DOHH2 (cell line): Measurements from ENCODE around the gene MEAF6.
A peak's percentile ranks its signal among the peaks of the same experiment; 100 is the strongest.

Experiments used
- H3F3A ChIP-seq: fragments of 200-600 bp; sonication (generic), shearing (Covaris generic); 2 replicates; pipeline ENCODE4 v1.6.0; 2016; ENCODE audit warnings: antibody characterized with exemption, mild to moderate bottlenecking; ENCODE audit not compliant: control insufficient read depth, insufficient read depth
- H3K27ac ChIP-seq: fragments of 200-600 bp; sonication (generic); 2 replicates; pipeline ENCODE4 v1.5.1; 2014; ENCODE audit warnings: low read depth, mild to moderate bottlenecking, low read length, moderate library complexity
- H3K27me3 ChIP-seq: fragments of 200-600 bp; sonication (generic); 2 replicates; pipeline ENCODE4 v1.6.1; 2014; ENCODE audit warnings: mild to moderate bottlenecking, low read length, mixed read lengths; ENCODE audit not compliant: control insufficient read depth
- H3K36me3 ChIP-seq: fragments of 200-600 bp; sonication (generic); 2 replicates; pipeline ENCODE4 v1.6.1; 2014; ENCODE audit warnings: mild to moderate bottlenecking, low read length, moderate library complexity, mixed read lengths; ENCODE audit not compliant: control insufficient read depth
- H3K4me1 ChIP-seq: fragments of 200-600 bp; sonication (generic); 2 replicates; pipeline ENCODE4 v1.6.1; 2014; ENCODE audit warnings: mild to moderate bottlenecking, low read length, mixed read lengths; ENCODE audit not compliant: control insufficient read depth
- H3K4me2 ChIP-seq: fragments of 200-600 bp; sonication (generic); 2 replicates; pipeline ENCODE4 v1.6.0; 2014; ENCODE audit warnings: mild to moderate bottlenecking, low read length, moderate library complexity
- H3K4me3 ChIP-seq: fragments of 200-600 bp; sonication (generic); 2 replicates; pipeline ENCODE4 v1.5.1; 2014; ENCODE audit warnings: mild to moderate bottlenecking, low read length, mixed read lengths
- H3K79me2 ChIP-seq: fragments of 200-600 bp; sonication (generic); 2 replicates; pipeline ENCODE4 v1.6.1; 2014; ENCODE audit warnings: mild to moderate bottlenecking, low read length, mixed read lengths; ENCODE audit not compliant: control insufficient read depth
- H3K9me2 ChIP-seq: fragments of 200-600 bp; sonication (generic); replicated peaks from 2 replicates; pipeline ENCODE4 v1.6.1; 2014; ENCODE audit warnings: mild to moderate bottlenecking, low read length, mixed read lengths; ENCODE audit not compliant: control insufficient read depth
- H3K9me3 ChIP-seq: fragments of 200-600 bp; sonication (generic); 2 replicates; pipeline ENCODE4 v1.6.1; 2014; ENCODE audit warnings: antibody characterized with exemption, low read length, mixed read lengths; ENCODE audit not compliant: control insufficient read depth, insufficient read depth
- H4K20me1 ChIP-seq: fragments of 200-600 bp; sonication (generic); 2 replicates; pipeline ENCODE4 v1.6.0; 2014; ENCODE audit warnings: low read depth, mild to moderate bottlenecking, antibody characterized with exemption, low read length, moderate library complexity; ENCODE audit not compliant: control insufficient read depth, insufficient read depth
- CTCF ChIP-seq: fragments of 200-600 bp; sonication (generic); IDR thresholded peaks from one replicate; pipeline ENCODE4 v1.5.1; 2014; ENCODE audit warnings: antibody characterized with exemption, mild to moderate bottlenecking, low read depth, low read length; ENCODE audit not compliant: poor library complexity, severe bottlenecking
- EZH2phosphoT487 ChIP-seq: fragments of 200-600 bp; sonication (generic); IDR thresholded peaks from 2 replicates; pipeline ENCODE4 v1.6.1; 2017; ENCODE audit warnings: borderline replicate concordance, mild to moderate bottlenecking, antibody characterized with exemption, low read length, moderate library complexity, mixed read lengths

Gene MEAF6

GRCh38 chr1:37514350-37515184 is at the start of gene MEAF6:
MEAF6 (minus strand) TSS chr1:37514766; CDS start chr1:37514746, 20 bp downstream.
- Histone ChIP-seq H3F3A (no peaks in the 10 kb centered on the region), H3K9me3 (no peaks in the 10 kb centered on the region), H3K9me2 (no peaks in the 10 kb centered on the region), H4K20me1 (no peaks in the 10 kb centered on the region), H3K36me3 (peaks cover 22% of the 10 kb centered on the region), H3K27me3 (no peaks in the 10 kb centered on the region), H3K79me2 (peaks cover 33% of the 10 kb centered on the region), H3K4me3 (peak within 1 kb of the TSS; percentile 94), H3K4me2 (peak within 1 kb of the TSS; percentile 97), H3K27ac (peak within 1 kb of the TSS; percentile 64), H3K4me1 (peaks cover 18% of the 10 kb centered on the region)
- TF ChIP-seq CTCF: peak; percentile 78
- TF ChIP-seq EZH2phosphoT487: no peak

DNA sequence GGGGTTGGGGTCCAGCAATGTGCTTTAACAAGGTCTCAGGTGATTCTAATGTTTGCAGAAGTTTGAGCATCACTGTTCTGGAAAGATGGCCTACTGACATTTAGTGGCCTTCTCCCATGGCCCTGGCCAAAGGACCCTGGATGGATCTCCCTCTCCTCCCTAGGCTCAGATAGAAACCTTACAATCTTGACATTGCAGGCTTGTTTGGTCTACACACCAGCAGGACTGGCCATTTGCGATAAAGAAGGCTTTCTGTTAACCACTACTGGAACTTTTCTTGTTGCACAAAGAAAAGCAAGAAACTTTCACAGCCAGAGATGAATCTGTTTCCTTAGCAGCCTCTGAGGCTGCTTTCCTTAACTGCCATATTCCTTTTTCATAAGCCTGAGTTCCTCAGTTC is 48.4 kb upstream of the MEAF6 start:
- Histone ChIP-seq H3K4me1 (no peaks in the 10 kb centered on the region), H3F3A (peaks cover 5% of the 10 kb centered on the region), H3K36me3 (peaks cover 46% of the 10 kb centered on the region), H3K27ac (no peak overlapping the region), H3K9me3 (no peaks in the 10 kb centered on the region), H3K4me2 (no peak overlapping the region), H4K20me1 (no peaks in the 10 kb centered on the region), H3K79me2 (no peaks in the 10 kb centered on the region), H3K9me2 (no peaks in the 10 kb centered on the region), H3K27me3 (no peaks in the 10 kb centered on the region), H3K4me3 (no peak overlapping the region)
- TF ChIP-seq CTCF: no peak
- TF ChIP-seq EZH2phosphoT487: no peak

DNA sequence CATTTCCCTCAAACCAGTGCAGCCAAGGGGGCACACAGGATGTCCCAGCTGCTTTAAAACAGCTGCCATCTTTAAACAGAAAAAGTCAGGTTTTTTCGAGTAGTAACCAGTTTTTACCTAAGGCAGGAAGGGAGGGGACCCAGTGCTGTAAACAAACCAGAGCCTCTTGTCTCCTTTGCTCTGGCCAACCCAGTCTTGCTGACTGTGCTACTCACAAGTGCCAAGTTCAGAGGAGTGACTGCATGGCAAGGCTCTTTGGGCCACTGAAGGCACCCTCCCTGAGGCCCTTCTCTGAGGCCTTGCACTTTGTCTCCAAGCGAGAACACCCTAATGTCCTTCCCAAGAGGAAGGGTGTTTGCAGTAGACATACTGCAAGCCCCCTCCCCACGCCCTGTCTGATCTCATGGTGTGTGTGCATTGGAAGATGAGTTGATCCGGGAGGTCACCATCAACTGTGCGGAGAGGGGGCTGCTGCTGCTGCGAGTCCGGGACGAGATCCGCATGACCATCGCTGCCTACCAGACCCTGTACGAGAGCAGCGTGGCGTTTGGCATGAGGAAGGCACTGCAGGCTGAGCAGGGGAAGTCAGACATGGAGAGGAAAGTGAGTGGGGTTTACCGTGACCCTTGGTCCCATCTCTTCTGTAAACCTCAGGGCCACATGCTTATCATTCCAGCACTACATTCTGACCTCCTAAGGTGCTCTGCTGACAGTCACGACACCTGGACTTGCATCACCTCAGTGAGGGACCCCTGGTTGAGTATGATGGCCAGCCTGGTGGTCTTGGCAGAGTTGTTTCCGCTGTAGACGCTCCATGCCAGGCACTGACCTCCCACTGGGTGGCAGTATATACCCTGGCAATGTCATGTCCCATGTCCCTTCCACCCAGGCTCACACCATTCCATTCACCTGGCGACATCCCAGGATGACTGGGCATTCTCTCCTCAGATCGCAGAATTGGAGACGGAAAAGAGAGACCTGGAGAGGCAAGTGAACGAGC is 46.9 kb upstream of the MEAF6 start:
- Histone ChIP-seq H3K79me2 (no peaks in the 10 kb centered on the region), H3K9me3 (no peaks in the 10 kb centered on the region), H3K36me3 (peaks cover 30% of the 10 kb centered on the region), H3K27ac (no peak overlapping the region), H3K9me2 (no peaks in the 10 kb centered on the region), H3K27me3 (no peaks in the 10 kb centered on the region), H4K20me1 (no peaks in the 10 kb centered on the region), H3K4me3 (no peak overlapping the region), H3F3A (peaks cover 5% of the 10 kb centered on the region), H3K4me1 (peaks cover 2% of the 10 kb centered on the region; the same call in 1 of the 2 replicates), H3K4me2 (no peak overlapping the region)
- TF ChIP-seq CTCF (peak; percentile 84), EZH2phosphoT487 (no peak)
